H1 (cell line): Measurements from ENCODE around the gene ZNF83.

Experiments
- CTCF ChIP-seq, 3 experiments: IDR thresholded peaks; 1 replicate in 2 of 3; 2 replicates in 1 of 3; pipeline versions ENCODE4 v1.5.1 to v1.6.1; 2011; ENCODE audit warnings: low read length in 3 of 3, mild to moderate bottlenecking in 3 of 3, inconsistent platforms in 2 of 3, low read depth in 1 of 3, moderate library complexity in 1 of 3; ENCODE audit not compliant: insufficient read depth in 1 of 3; ENCODE audit errors: control extremely low read depth in 1 of 3
- EGR1 ChIP-seq: IDR thresholded peaks from 2 replicates; pipeline ENCODE4 v1.6.1; 2011; ENCODE audit warnings: low read depth, low read length, borderline replicate concordance
- EZH2 ChIP-seq: fragments of 200-600 bp; sonication (generic); IDR thresholded peaks from 2 replicates; pipeline ENCODE4 v1.7.1; 2012; ENCODE audit warnings: low read depth, mild to moderate bottlenecking, moderate library complexity, low read length, inconsistent platforms; ENCODE audit not compliant: severe bottlenecking
- SIN3A ChIP-seq, 2 experiments: IDR thresholded peaks in 1 of 2; conservative IDR thresholded peaks in 1 of 2; 2 replicates each; pipeline ENCODE4 v1.6.1; 2011 to 2012; ENCODE audit warnings: low read length in 2 of 2, improper control_type of control experiment in 1 of 2, low read depth in 1 of 2, mild to moderate bottlenecking in 1 of 2
- YY1 ChIP-seq: IDR thresholded peaks from 2 replicates; pipeline ENCODE4 v1.6.1; 2011; ENCODE audit warnings: low read depth, mild to moderate bottlenecking, low read length

GRCh38 chr19:52622261-52622660 is 15.9 kb downstream of the ZNF83 start:
- TF ChIP-seq YY1 (no peak), CTCF (IDR thresholded peaks at IDR 0.05; ENCODE audit: control extremely low read depth in 1 of 3, insufficient read depth in 1 of 3, low read depth in 1 of 3, low read length in 3 of 3) (peak; percentile 40 to 42 (median 41)), EGR1 (no peak), SIN3A (conservative IDR thresholded peaks at IDR 0.05 in 1 of 2, IDR thresholded peaks at IDR 0.05 in 1 of 2; ENCODE audit: low read depth in 1 of 2, low read length in 2 of 2) (no peak), EZH2 (no peak)
